Ishikawa (cell line): ENCODE measurements around the gene FRMPD4.

Experiments
- CEBPB ChIP-seq: IDR thresholded peaks from 2 replicates; pipeline ENCODE4 v1.6.1; 2012
- CREB1 ChIP-seq: IDR thresholded peaks from 2 replicates; pipeline ENCODE4 v1.6.1; 2012; ENCODE audit warnings: low read depth
- EGR1 ChIP-seq: IDR thresholded peaks from 2 replicates; pipeline ENCODE4 v1.6.1; 2012
- EP300 ChIP-seq: IDR thresholded peaks from 2 replicates; pipeline ENCODE4 v1.6.1; 2012; ENCODE audit warnings: borderline replicate concordance
- FOXM1 ChIP-seq: IDR thresholded peaks from 2 replicates; pipeline ENCODE4 v1.6.1; 2012; ENCODE audit warnings: low read depth, borderline replicate concordance
- MAX ChIP-seq: IDR thresholded peaks from 2 replicates; pipeline ENCODE4 v1.6.1; 2012
- NFIC ChIP-seq: IDR thresholded peaks from 2 replicates; pipeline ENCODE4 v1.6.1; 2012
- RAD21 ChIP-seq: IDR thresholded peaks from 2 replicates; pipeline ENCODE4 v1.6.1; 2012; ENCODE audit warnings: low read depth
- REST ChIP-seq: IDR thresholded peaks from 2 replicates; pipeline ENCODE4 v1.6.1; 2012; ENCODE audit warnings: low read depth, mild to moderate bottlenecking
- TAF1 ChIP-seq: IDR thresholded peaks from 2 replicates; pipeline ENCODE4 v1.6.1; 2012; ENCODE audit warnings: low read depth, mild to moderate bottlenecking
- TCF12 ChIP-seq: IDR thresholded peaks from 2 replicates; pipeline ENCODE4 v1.6.1; 2012; ENCODE audit warnings: low read depth
- TEAD4 ChIP-seq: IDR thresholded peaks from 2 replicates; pipeline ENCODE4 v1.6.1; 2012
- USF1 ChIP-seq: IDR thresholded peaks from 2 replicates; pipeline ENCODE4 v1.6.1; 2012
- YY1 ChIP-seq: IDR thresholded peaks from 2 replicates; pipeline ENCODE4 v1.6.1; 2012; ENCODE audit warnings: low read depth
- ZBTB7A ChIP-seq: IDR thresholded peaks from 2 replicates; pipeline ENCODE4 v1.6.1; 2012; ENCODE audit warnings: low read depth

FRMPD4 gene

GRCh38 chrX:12360986-12361598, 222.8 kb downstream of the FRMPD4 start:
- TF ChIP-seq TAF1 (no peak), REST (no peak), MAX (no peak), NFIC (no peak), CREB1 (no peak), FOXM1 (no peak), USF1 (no peak), RAD21 (no peak), EP300 (no peak), EGR1 (no peak), TEAD4 (no peak), CEBPB (no peak), ZBTB7A (no peak), YY1 (no peak), TCF12 (no peak)

- no peak for TF ChIP-seq FOXM1
- no peak for TF ChIP-seq CEBPB
- TF ChIP-seq REST, result no peak
- no peak for TF ChIP-seq ZBTB7A
- no peak for TF ChIP-seq EP300
- no peak for TF ChIP-seq TCF12
- no peak for TF ChIP-seq MAX
- no peak for TF ChIP-seq NFIC
- TF ChIP-seq TEAD4, result no peak
Measured at GRCh38 chrX:12363216-12363615, 224.9 kb downstream of the FRMPD4 start.

- TF ChIP-seq TCF12 (no peak), REST (no peak), NFIC (no peak)
Measured at GRCh38 chrX:12366440-12366839, 228.2 kb downstream of the FRMPD4 start.

GRCh38 chrX:12367254-12367653, 229.0 kb downstream of the FRMPD4 start:
- TF ChIP-seq CREB1 (no peak), EP300 (no peak), YY1 (no peak), REST (no peak), USF1 (no peak), NFIC (no peak), CEBPB (no peak), ZBTB7A (no peak), FOXM1 (no peak), TAF1 (no peak), MAX (no peak)
